K562 (cell line): ENCODE results near the gene CDKN1C. TPM values are rescaled to one million over a fixed set of nuclear protein-coding genes. Genes with fewer than 3 reads are reported as not detected.

Experiments used
- ATAC-seq: fragments of 200-7000 bp; cut with Tn5 transposase; 3 replicates; pipeline ENCODE4 v1.9.1; 2020; ENCODE audit warnings: moderate library complexity
- BruUV-seq: library from RNA; stranded (reverse); fragments of 400-500 nt; replicated peaks from 2 replicates; lab custom pipeline; 2021; lab: Mats Ljungman, UMichigan
- CTCF ChIA-PET: fragments of 300-600 bp; formaldehyde crosslinking; extraction: SDS; loops from one replicate; lab custom pipeline; 2021; ENCODE audit warnings: low intra/inter-chr PET ratio; lab: Yijun Ruan, JAX
- POLR2A ChIA-PET: fragments of 300-600, 350-650 bp; sonication (Branson Sonifier 250); formaldehyde crosslinking; extraction: SDS; loops from one replicate; lab custom pipeline; 2021; ENCODE audit warnings: antibody characterized with exemption, inconsistent platforms; lab: Yijun Ruan, JAX
- DNase-seq, 4 experiments: peaks; one replicate each; pipeline versions ENCODE4 v3.0.0 to v3.0.0-alpha.2; 2011 to 2018; ENCODE audit warnings: low spot score in 3 of 4, mixed read lengths in 3 of 4; ENCODE audit errors: extremely low read depth in 1 of 4
- FAIRE-seq: peaks from 2 replicates; lab custom pipeline; 2011; peaks lifted over from hg19 to GRCh38; lab: Jason Lieb, UNC
- H2AFZ ChIP-seq: 2 replicates; pipeline ENCODE4 v1.6.0; 2011; ENCODE audit warnings: low read depth, low read length, control low read depth, inconsistent platforms
- H3K27ac ChIP-seq: fragments of 200-600 bp; 3 replicates; pipeline ENCODE4 v1.8.0; 2011; ENCODE audit warnings: low read depth, mild to moderate bottlenecking, control low read depth, inconsistent platforms, low read length, moderate library complexity, mixed read lengths; ENCODE audit errors: extremely low read depth
- H3K27me3 ChIP-seq, 2 experiments: fragments of 300-600 bp in 1 of 2; 2 replicates in 1 of 2; 3 replicates in 1 of 2; pipeline versions ENCODE4 v1.6.0 to v1.8.0; 2011; ENCODE audit warnings: inconsistent platforms in 2 of 2, low read length in 2 of 2, mild to moderate bottlenecking in 1 of 2, mixed read lengths in 1 of 2, moderate library complexity in 1 of 2; ENCODE audit not compliant: control insufficient read depth in 2 of 2, insufficient read depth in 2 of 2
- H3K36me3 ChIP-seq: fragments of 300-600 bp; 3 replicates; pipeline ENCODE4 v1.8.0; 2011; ENCODE audit warnings: mild to moderate bottlenecking, low read length, inconsistent platforms; ENCODE audit not compliant: control insufficient read depth, insufficient read depth
- H3K4me1 ChIP-seq, 2 experiments: fragments of 200-600 bp in 1 of 2; replicated peaks in 1 of 2; 2 replicates in 1 of 2; 3 replicates in 1 of 2; pipeline versions ENCODE4 v1.5.1 to v1.8.0; 2011; ENCODE audit warnings: inconsistent platforms in 2 of 2, low read length in 2 of 2, mild to moderate bottlenecking in 1 of 2, mixed read lengths in 1 of 2, moderate library complexity in 1 of 2; ENCODE audit not compliant: control insufficient read depth in 2 of 2, insufficient read depth in 2 of 2
- H3K4me2 ChIP-seq: 2 replicates; pipeline ENCODE4 v1.6.1; 2011; ENCODE audit warnings: low read length, control low read depth, inconsistent platforms, mixed read lengths; ENCODE audit not compliant: insufficient read depth
- H3K4me3 ChIP-seq: fragments of 200-600 bp; sonication (generic), shearing (Covaris generic); 2 replicates; pipeline ENCODE4 v1.5.1; 2016; ENCODE audit warnings: control low read depth, inconsistent platforms
- H3K79me2 ChIP-seq: fragments of 200-600 bp; 3 replicates; pipeline ENCODE4 v1.8.0; 2011; ENCODE audit warnings: low read length, inconsistent platforms; ENCODE audit not compliant: control insufficient read depth, insufficient read depth
- H3K9ac ChIP-seq, 2 experiments: 2 replicates each; pipeline versions ENCODE4 v1.6.0 to v1.6.1; 2011; ENCODE audit warnings: low read depth in 2 of 2, low read length in 2 of 2, control low read depth in 1 of 2, inconsistent platforms in 1 of 2, mild to moderate bottlenecking in 1 of 2, mixed read lengths in 1 of 2; ENCODE audit not compliant: insufficient read depth in 1 of 2
- H3K9me1 ChIP-seq: one replicate; pipeline ENCODE4 v1.6.0; 2011; ENCODE audit warnings: inconsistent platforms, mild to moderate bottlenecking, low read length, moderate library complexity; ENCODE audit not compliant: control insufficient read depth, insufficient read depth
- H3K9me3 ChIP-seq: replicated peaks from 2 replicates; pipeline ENCODE4 v1.5.1; 2011; ENCODE audit warnings: low read depth, low read length, inconsistent platforms; ENCODE audit not compliant: control insufficient read depth, insufficient read depth
- H4K20me1 ChIP-seq: replicated peaks from 2 replicates; pipeline ENCODE4 v1.6.1; 2011; ENCODE audit warnings: low read length, inconsistent platforms, mixed read lengths; ENCODE audit not compliant: control insufficient read depth, insufficient read depth
- CREBBP ChIP-seq: IDR thresholded peaks from one replicate; pipeline ENCODE4 v1.6.1; 2012; ENCODE audit warnings: low read depth, mild to moderate bottlenecking, control low read depth, inconsistent platforms, low read length
- HMG20B ChIP-seq: fragments of 250-450 bp; sonication (Bioruptor Pico); IDR thresholded peaks from 2 replicates; pipeline ENCODE4 v1.5.0; 2021; ENCODE audit warnings: mild to moderate bottlenecking
- MAFF ChIP-seq: IDR thresholded peaks from 2 replicates; pipeline ENCODE4 v1.6.1; 2012; ENCODE audit warnings: low read length, improper control_type of control experiment
- NR2C1 ChIP-seq, 2 experiments: fragments of 450-650 bp; IDR thresholded peaks; 2 replicates each; pipeline ENCODE4 v1.6.1; 2017; ENCODE audit warnings: mild to moderate bottlenecking in 2 of 2, antibody characterized with exemption in 1 of 2, inconsistent platforms in 1 of 2, missing compliant biosample characterization in 1 of 2, missing genetic modification characterization in 1 of 2
- POLR2G ChIP-seq: fragments of 200-400 bp; formaldehyde crosslinking; IDR thresholded peaks from 2 replicates; pipeline ENCODE4 v1.6.1; 2017; ENCODE audit warnings: low read depth, mild to moderate bottlenecking, antibody characterized with exemption, low read length, moderate library complexity
- SIN3B ChIP-seq: fragments of 450-650 bp; IDR thresholded peaks from 2 replicates; pipeline ENCODE4 v1.6.1; 2017; ENCODE audit warnings: low read depth, mild to moderate bottlenecking, moderate library complexity
- ZKSCAN3 ChIP-seq: fragments of 250-450 bp; sonication (Bioruptor Pico); IDR thresholded peaks from 2 replicates; pipeline ENCODE4 v1.4.0; 2020
- WGBS: fragments of 100-300 bp; shearing (Covaris generic); methylation state at CpG from one replicate; pipeline ENCODE4 v1.1.6; 2016; ENCODE audit warnings: low coverage, mixed read lengths; ENCODE audit not compliant: insufficient coverage; ENCODE audit errors: missing lambda C conversion rate; 5-methylcytosine and 5-hydroxymethylcytosine counted together
- in situ Hi-C: fragments of 300-500 bp; cut with MboI; formaldehyde crosslinking; loops from 4 replicates; pipeline ENCODE4 v1.15.0; 2018; ENCODE audit warnings: inconsistent platforms, mixed read lengths
- intact Hi-C: fragments of 100-400 bp; cut with micrococcal nuclease; formaldehyde crosslinking; loops from 2 replicates; pipeline ENCODE4 v1.14.2; 2022
- polyA plus RNA-seq, 8 experiments: library from polyadenylated mRNA; depleted of rRNA in 4 of 8; stranded (reverse) in 5 of 8; unstranded in 3 of 8; fragments of >200 nt; fragmentation: Nextera tagmentation in 2 of 8; fragmentation: Illumina TruSeq in 1 of 8; extraction: Ambion mirVana in 2 of 8; extraction: Trizol in 1 of 8; gene quantifications; 2 replicates each; pipeline versions ENCODE4 v1.2.1 to v1.2.3, GENCODE V29; 2011 to 2014; ENCODE audit warnings: inconsistent platforms in 1 of 8, missing spikeins in 1 of 8
- total RNA-seq, 7 experiments: library from RNA; depleted of rRNA in 6 of 7; stranded (reverse); fragments of >200 nt in 6 of 7; fragmentation: Illumina TruSeq in 2 of 7; extraction: Trizol in 2 of 7; gene quantifications; 2 replicates each; pipeline versions ENCODE4 v1.2.1 to v1.2.3, GENCODE V29; 2011 to 2021; ENCODE audit warnings: low replicate concordance in 1 of 7
- TF ChIP-seq, protein P1 (sequence below): IDR thresholded peaks from 2 replicates; pipeline ENCODE4 v1.6.1; 2011; ENCODE audit not compliant: insufficient read length; ENCODE audit errors: extremely low read depth
- TF ChIP-seq, protein P2 (sequence below): sonication (generic); formaldehyde crosslinking; IDR thresholded peaks from 2 replicates; pipeline ENCODE4 v1.8.1; 2023; ENCODE audit warnings: mild to moderate bottlenecking, missing genetic modification reagents

CDKN1C gene
- total and polyA plus RNA-seq, 9 of the 15 experiments (the other 6 are each of a cell fraction or from before 2014, with no cell fraction given): 2.8 to 21.1 (median 9.3) TPM

DNA sequence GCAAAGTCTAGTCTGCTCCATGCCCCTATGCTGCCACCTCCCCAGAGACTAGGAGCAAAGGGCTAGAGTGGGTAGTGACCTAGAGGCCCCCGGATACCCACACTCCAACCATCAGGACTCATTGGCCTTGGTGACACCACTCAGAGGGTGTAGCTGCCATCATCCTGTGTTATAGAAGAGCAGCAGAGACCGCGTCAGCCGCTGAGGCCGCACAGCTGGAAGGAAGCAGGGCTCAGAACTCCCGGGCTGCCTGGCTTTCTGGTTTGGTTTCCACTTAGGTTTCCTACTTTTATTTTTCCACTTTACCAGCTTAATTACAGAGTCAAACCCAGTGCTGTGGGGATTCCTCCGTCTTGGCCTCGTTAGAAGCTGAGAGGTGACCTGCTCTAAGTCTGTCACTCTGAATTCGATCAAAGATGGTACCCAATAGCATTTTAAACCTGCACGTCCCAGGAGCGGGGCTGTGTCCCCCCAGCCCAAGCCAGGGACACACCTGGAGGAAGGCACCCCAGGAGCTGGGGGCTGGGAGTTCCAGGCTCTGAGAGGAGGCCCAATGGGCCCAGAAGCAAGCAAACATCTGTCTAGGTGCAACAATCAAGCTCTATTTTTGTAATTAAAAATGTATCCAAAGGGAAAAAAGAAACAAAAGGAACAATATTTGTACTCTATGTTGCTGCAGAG, 2.1 kb upstream of the CDKN1C start:
- intact Hi-C loops: loop anchor here (1.0 to 10.0 kb wide), 4 partner anchors 190 to 459 kb away; partner anchors contain the start of gene KCNQ1OT1
- no peak for ATAC-seq
- H3K4me3 ChIP-seq: no peak overlapping the region
- POLR2A ChIA-PET: interaction anchor here (0.6 to 1.0 kb wide), 4 partner anchors 47 to 319 kb away, joined by 3 to 4 read pairs (median 3); no protein-coding TSS in a partner anchor
- H3K27me3 ChIP-seq: 0 out of 5 replicates have a peak, but pooled peaks cover 0 to 5% of the 10 kb centered on the region in 2 experiments
- BruUV-seq: no TSS peak
- no peaks in the 10 kb centered on the region for H4K20me1 ChIP-seq
- H3K9me3 ChIP-seq: no peaks in the 10 kb centered on the region
- no peak for FAIRE-seq
- H3K4me2 ChIP-seq: no peak overlapping the region
- in situ Hi-C loops: loop anchor here (5.0 kb wide), 1 partner anchor 355 kb away; no protein-coding TSS in a partner anchor
- WGBS: 63% methylated on average over 10 of the region's 11 CpGs
- no peaks in the 10 kb centered on the region for H3K79me2 ChIP-seq
- no peak for DNase-seq
- H3K9ac ChIP-seq: 0 out of 4 replicates have a peak overlapping the region, but pooled peaks of 1 of the 2 experiments have one; percentile 36
- no peaks in the 10 kb centered on the region for H3K9me1 ChIP-seq
- H2AFZ ChIP-seq: no peak overlapping the region
- no peak for TF ChIP-seq MAFF
- TF ChIP-seq, protein P1, sequence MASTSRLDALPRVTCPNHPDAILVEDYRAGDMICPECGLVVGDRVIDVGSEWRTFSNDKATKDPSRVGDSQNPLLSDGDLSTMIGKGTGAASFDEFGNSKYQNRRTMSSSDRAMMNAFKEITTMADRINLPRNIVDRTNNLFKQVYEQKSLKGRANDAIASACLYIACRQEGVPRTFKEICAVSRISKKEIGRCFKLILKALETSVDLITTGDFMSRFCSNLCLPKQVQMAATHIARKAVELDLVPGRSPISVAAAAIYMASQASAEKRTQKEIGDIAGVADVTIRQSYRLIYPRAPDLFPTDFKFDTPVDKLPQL: no peak
- no peak for TF ChIP-seq ZKSCAN3
- no peak for TF ChIP-seq NR2C1 (IDR thresholded peaks at IDR 0.05)
- no peak for TF ChIP-seq NR2C1 (tag; IDR thresholded peaks at IDR 0.05)
- TF ChIP-seq HMG20B (CRISPR knock-in tag): no peak
- no peak for TF ChIP-seq CREBBP
- TF ChIP-seq, protein P2, sequence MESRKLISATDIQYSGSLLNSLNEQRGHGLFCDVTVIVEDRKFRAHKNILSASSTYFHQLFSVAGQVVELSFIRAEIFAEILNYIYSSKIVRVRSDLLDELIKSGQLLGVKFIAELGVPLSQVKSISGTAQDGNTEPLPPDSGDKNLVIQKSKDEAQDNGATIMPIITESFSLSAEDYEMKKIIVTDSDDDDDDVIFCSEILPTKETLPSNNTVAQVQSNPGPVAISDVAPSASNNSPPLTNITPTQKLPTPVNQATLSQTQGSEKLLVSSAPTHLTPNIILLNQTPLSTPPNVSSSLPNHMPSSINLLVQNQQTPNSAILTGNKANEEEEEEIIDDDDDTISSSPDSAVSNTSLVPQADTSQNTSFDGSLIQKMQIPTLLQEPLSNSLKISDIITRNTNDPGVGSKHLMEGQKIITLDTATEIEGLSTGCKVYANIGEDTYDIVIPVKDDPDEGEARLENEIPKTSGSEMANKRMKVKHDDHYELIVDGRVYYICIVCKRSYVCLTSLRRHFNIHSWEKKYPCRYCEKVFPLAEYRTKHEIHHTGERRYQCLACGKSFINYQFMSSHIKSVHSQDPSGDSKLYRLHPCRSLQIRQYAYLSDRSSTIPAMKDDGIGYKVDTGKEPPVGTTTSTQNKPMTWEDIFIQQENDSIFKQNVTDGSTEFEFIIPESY (CRISPR knock-in tag): peak; percentile 91
- TF ChIP-seq SIN3B: no peak
- no peak for TF ChIP-seq POLR2G
- H3K27ac ChIP-seq: no peak overlapping the region
- CTCF ChIA-PET: interaction anchor here (0.6 to 10.6 kb wide), 3 partner anchors 300 to 354 kb away, joined by 3 to 228 read pairs (median 3); no protein-coding TSS in a partner anchor
- H3K36me3 ChIP-seq: no peaks in the 10 kb centered on the region
- H3K4me1 ChIP-seq: peaks cover 37 to 87% of the 10 kb centered on the region in 2 experiments
